Measurements from ENCODE around the gene CDKN3.

GRCh38 chr14:54368291-54368690 is 28.5 kb upstream of the CDKN3 start:
- TF ChIP-seq CTCF (IDR thresholded peaks at IDR 0.05): no peak
- TF ChIP-seq POLR2A (IDR thresholded peaks at IDR 0.05): no peak
- TF ChIP-seq POLR2AphosphoS5 (IDR thresholded peaks at IDR 0.05; ENCODE audit: insufficient read depth in 1 of 2, low read depth in 1 of 2): no peak

All from vagina (tissue), 2 donors.